Glutamatergic neuron (in vitro differentiated cells): Measurements from ENCODE around the gene SORBS2. TPM values are rescaled to one million over a fixed set of nuclear protein-coding genes. Genes with fewer than 3 reads are reported as not detected.

Experiments used
- DNase-seq: peaks from one replicate; pipeline ENCODE4 v3.0.0; 2022
- H3K27ac Mint-ChIP-seq: one replicate; pipeline ENCODE4 v1.8.0; 2020; ENCODE audit warnings: mild to moderate bottlenecking, mixed read lengths, inconsistent platforms; ENCODE audit not compliant: unreplicated experiment
- H3K27me3 Mint-ChIP-seq: one replicate; pipeline ENCODE4 v1.8.0; 2020; ENCODE audit warnings: mild to moderate bottlenecking, moderate library complexity, mixed read lengths, inconsistent platforms; ENCODE audit not compliant: unreplicated experiment
- H3K36me3 Mint-ChIP-seq: one replicate; pipeline ENCODE4 v1.8.0; 2020; ENCODE audit warnings: mild to moderate bottlenecking, mixed read lengths, inconsistent platforms; ENCODE audit not compliant: unreplicated experiment
- H3K4me1 Mint-ChIP-seq: one replicate; pipeline ENCODE4 v1.8.0; 2020; ENCODE audit warnings: mild to moderate bottlenecking, low read depth, mixed read lengths, inconsistent platforms; ENCODE audit not compliant: unreplicated experiment
- H3K4me3 Mint-ChIP-seq: one replicate; pipeline ENCODE4 v1.8.0; 2020; ENCODE audit warnings: mild to moderate bottlenecking, mixed read lengths, inconsistent platforms; ENCODE audit not compliant: unreplicated experiment
- H3K9me3 Mint-ChIP-seq: one replicate; pipeline ENCODE4 v1.8.0; 2020; ENCODE audit warnings: mild to moderate bottlenecking, moderate library complexity, mixed read lengths, inconsistent platforms; ENCODE audit not compliant: unreplicated experiment
- CTCF ChIP-seq: fragments of 200-600 bp; sonication (generic); IDR thresholded peaks from one replicate; pipeline ENCODE4 v1.5.0; 2021; ENCODE audit not compliant: partially characterized antibody, unreplicated experiment
- total RNA-seq: library from RNA; stranded (reverse); fragmentation: NEBNext Ultra II Directional; extraction: Animal tissue kit (Norgen Biotek cat#: 25700); gene quantifications from one replicate; pipeline ENCODE4 v1.2.1, GENCODE V29; 2021; ENCODE audit not compliant: unreplicated experiment

SORBS2 gene
- total RNA-seq, 1 donor from 2014 or later: 95.5 TPM

DNA sequence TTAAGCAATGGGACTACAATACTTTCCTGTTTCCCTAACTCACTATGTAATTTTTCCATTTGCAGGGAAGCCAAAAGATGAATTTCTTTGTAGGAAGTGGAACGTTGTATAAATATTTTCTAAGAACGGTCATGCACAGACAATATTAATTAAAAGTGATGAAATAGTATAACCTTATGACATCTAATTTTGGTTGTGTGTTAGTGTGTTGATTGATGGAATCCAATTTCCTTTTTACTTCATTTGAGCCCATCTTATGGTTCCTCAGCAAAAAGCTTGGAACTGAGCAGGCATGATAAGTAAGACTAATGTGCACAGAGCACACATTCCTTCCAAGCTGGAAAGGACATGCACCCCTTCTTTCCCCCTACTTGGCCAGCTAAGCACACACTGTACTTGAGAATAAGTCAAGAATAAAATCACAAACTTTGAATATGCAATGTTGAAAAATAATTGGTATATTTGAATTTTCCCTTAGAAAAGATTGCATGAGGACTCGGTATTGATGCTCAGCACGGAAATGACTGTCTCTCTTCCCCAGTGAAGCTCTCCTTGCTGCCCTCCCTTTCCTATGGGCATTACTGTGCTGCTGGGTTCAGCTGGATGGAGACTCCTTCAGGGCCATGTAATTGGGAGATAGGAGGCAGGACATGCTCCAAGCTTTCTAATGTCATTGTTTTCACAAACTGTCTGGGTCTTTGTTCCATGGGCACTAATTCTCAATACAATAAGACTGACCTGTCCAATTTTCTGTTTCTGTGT, 257.4 kb downstream of the SORBS2 start:
- Mint-ChIP-seq H3K4me1 (no peaks in the 10 kb centered on the region), H3K36me3 (peaks cover 8% of the 10 kb centered on the region), H3K4me3 (no peak overlapping the region), H3K27ac (no peak overlapping the region), H3K27me3 (no peaks in the 10 kb centered on the region), H3K9me3 (peaks cover 3% of the 10 kb centered on the region)
- no peak for DNase-seq
- TF ChIP-seq CTCF: no peak

GRCh38 chr4:185552254-185552653, 259.7 kb downstream of the SORBS2 start:
- Mint-ChIP-seq H3K36me3 (no peaks in the 10 kb centered on the region), H3K9me3 (no peaks in the 10 kb centered on the region), H3K4me1 (no peaks in the 10 kb centered on the region), H3K27me3 (no peaks in the 10 kb centered on the region), H3K4me3 (no peak overlapping the region), H3K27ac (no peak overlapping the region)
- TF ChIP-seq CTCF: no peak
- no peak for DNase-seq

- no peak overlapping the region for H3K27ac Mint-ChIP-seq
These were observed 261.1 kb downstream of the SORBS2 start for GRCh38 chr4:185550933-185551332.

DNA sequence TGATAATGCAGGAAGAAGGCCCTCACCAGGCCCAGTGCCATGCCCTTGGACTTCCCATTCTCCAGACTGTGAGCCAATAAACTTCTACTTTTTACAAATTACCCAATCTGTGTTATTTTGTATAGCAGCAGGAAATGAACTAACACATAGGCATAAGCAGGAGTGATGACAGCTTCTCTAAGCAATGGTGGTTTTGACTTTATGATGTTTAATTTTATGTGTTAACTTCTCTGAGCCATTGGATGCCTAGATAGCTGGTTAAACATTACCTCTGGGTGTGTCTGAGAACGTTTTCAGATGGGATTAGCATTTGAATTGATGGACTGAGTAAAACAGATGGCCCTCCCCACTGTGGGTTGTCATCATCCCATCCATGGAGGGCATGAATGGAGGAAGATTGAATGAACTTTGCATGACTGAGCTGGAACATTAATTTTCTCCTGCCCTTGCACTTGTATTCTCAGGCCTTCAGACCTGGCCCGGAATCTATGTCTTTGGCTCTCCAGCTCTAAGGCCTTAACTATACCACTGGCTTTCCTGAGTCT, 262.8 kb downstream of the SORBS2 start:
- H3K36me3 Mint-ChIP-seq: no peaks in the 10 kb centered on the region

More at GRCh38 chr4:185550933-185551332, 261.1 kb downstream of the SORBS2 start:
- no peaks in the 10 kb centered on the region for H3K4me1 Mint-ChIP-seq
- DNase-seq: no peak
- H3K9me3 Mint-ChIP-seq: no peaks in the 10 kb centered on the region
- no peak overlapping the region for H3K4me3 Mint-ChIP-seq
- no peaks in the 10 kb centered on the region for H3K27me3 Mint-ChIP-seq
- H3K36me3 Mint-ChIP-seq: no peaks in the 10 kb centered on the region
- no peak for TF ChIP-seq CTCF

More for the DNA sequence above, 262.8 kb downstream of the SORBS2 start:
- no peaks in the 10 kb centered on the region for H3K27me3 Mint-ChIP-seq
- no peaks in the 10 kb centered on the region for H3K4me1 Mint-ChIP-seq
- no peak for DNase-seq
- no peak for TF ChIP-seq CTCF
- H3K9me3 Mint-ChIP-seq: no peaks in the 10 kb centered on the region
- no peak overlapping the region for H3K4me3 Mint-ChIP-seq
- no peak overlapping the region for H3K27ac Mint-ChIP-seq
